Measurements from ENCODE around the gene POC1A. TPM values are rescaled to one million over a fixed set of nuclear protein-coding genes. Genes with fewer than 3 reads are reported as not detected.

The POC1A gene
- total RNA-seq, 1 donor from 2014 or later, result 2.5 TPM

Other genes starting within 250 kb of the POC1A start
- gene RRP9, start 212.5 kb downstream of the POC1A start, total RNA-seq, result 10.1 TPM
- gene PARP3, start 212.1 kb downstream of the POC1A start, total RNA-seq, result 5.9 TPM
- gene GPR62, start 199.0 kb downstream of the POC1A start, total RNA-seq, result 0.25 TPM
- gene PCBP4, start 187.0 kb downstream of the POC1A start, total RNA-seq, result 32.5 TPM
- 1.7 TPM for gene ABHD14B, start 180.4 kb downstream of the POC1A start, total RNA-seq
- 11.6 TPM for gene ABHD14A, start 179.4 kb downstream of the POC1A start, total RNA-seq
- gene ACY1, start 170.9 kb downstream of the POC1A start, total RNA-seq, result 1.2 TPM
- 619 TPM for gene RPL29, start 158.5 kb downstream of the POC1A start, total RNA-seq
- 7.9 TPM for gene DUSP7, start 97.9 kb downstream of the POC1A start, total RNA-seq
- gene ALAS1, start 43.7 kb upstream of the POC1A start, total RNA-seq, result 29.0 TPM
- not detected for gene TLR9, start 71.2 kb upstream of the POC1A start, total RNA-seq
- gene TWF2, start 84.7 kb upstream of the POC1A start, total RNA-seq, result 17.2 TPM
- gene PPM1M, start 91.3 kb upstream of the POC1A start, total RNA-seq, result 6.9 TPM
- gene WDR82, start 124.2 kb upstream of the POC1A start, total RNA-seq, result 135 TPM
- gene GLYCTK, start 133.4 kb upstream of the POC1A start, total RNA-seq, result 1.2 TPM
- 1.7 TPM for gene DNAH1, start 161.9 kb upstream of the POC1A start, total RNA-seq

All from temporal lobe (tissue), 1 donor.